Adrenal gland (tissue), 12 donors: ENCODE measurements around the gene TTLL10. TPM values are rescaled to one million over a fixed set of nuclear protein-coding genes. Genes with fewer than 3 reads are reported as not detected.

Experiments
- DNase-seq, 7 donors: peaks; one replicate each; pipeline ENCODE4 v3.0.0-alpha.2; 2019 to 2020
- H3K27ac ChIP-seq, 5 donors: fragments of 200-600 bp; sonication (generic) in 4 of 5; 1 replicate in 3 of 5; 2 replicates in 2 of 5; pipeline versions ENCODE4 v1.5.1 to v1.8.0; 2016 to 2020; ENCODE audit warnings: mild to moderate bottlenecking in 1 of 5
- H3K27me3 ChIP-seq: fragments of 200-600 bp; 2 replicates; pipeline ENCODE4 v1.8.0; 2021
- H3K36me3 ChIP-seq, 2 donors: fragments of 200-600 bp; replicated peaks in 1 of 2; 1 replicate in 1 of 2; 2 replicates in 1 of 2; pipeline versions ENCODE4 v1.5.1 to v1.8.0; 2018 to 2022
- H3K4me1 ChIP-seq, 2 donors: fragments of 200-600 bp; replicated peaks in 1 of 2; 1 replicate in 1 of 2; 2 replicates in 1 of 2; pipeline versions ENCODE4 v1.5.1 to v1.8.0; 2018 to 2021
- H3K4me3 ChIP-seq, 4 donors: fragments of 200-600 bp; sonication (generic) in 3 of 4; one replicate each; pipeline ENCODE4 v1.5.1; 2016 to 2018
- H3K9me3 ChIP-seq, 3 donors: fragments of 200-600 bp; sonication (generic) in 1 of 3; replicated peaks in 1 of 3; 1 replicate in 2 of 3; 2 replicates in 1 of 3; pipeline versions ENCODE4 v1.5.1 to v1.8.0; 2016 to 2021
- POLR2A ChIP-seq, 2 donors: fragments of 450-650 bp; IDR thresholded peaks; one replicate each; pipeline ENCODE4 v1.6.1; 2017; ENCODE audit warnings: antibody characterized with exemption in 2 of 2, mild to moderate bottlenecking in 2 of 2, moderate library complexity in 1 of 2
- WGBS, 4 donors: extraction: QIAGEN DNeasy Blood & Tissue Kit in 2 of 4; methylation state at CpG; one replicate each; pipeline versions ENCODE4 v1.1.5 to v1.1.7; 2013 to 2017; 5-methylcytosine and 5-hydroxymethylcytosine counted together
- intact Hi-C, 2 donors: fragments of 100-400 bp; cut with DNase I; formaldehyde crosslinking; loops; one replicate each; pipeline versions ENCODE4 v1.14.1 to v1.15.0; 2022 to 2023
- polyA plus RNA-seq, 3 donors: library from polyadenylated mRNA; stranded (reverse); fragments of 200-250 nt in 2 of 3; fragments of 350-450 nt in 1 of 3; fragmentation: Illumina TruSeq in 1 of 3; extraction: RNeasy Lipid Tissue Mini Kit (QIAGEN cat#74804) in 1 of 3; gene quantifications; one replicate each; pipeline ENCODE4 v1.2.3, GENCODE V29; 2013 to 2014
- total RNA-seq, 9 donors: library from RNA; depleted of rRNA in 4 of 9; stranded (reverse); fragments of >200 nt in 4 of 9; fragments of 120-200 nt in 1 of 9; fragmentation: NEBNext Ultra II Directional in 1 of 9; extraction: Animal tissue kit (Norgen Biotek cat#: 25700) in 1 of 9; gene quantifications; one replicate each; pipeline versions ENCODE4 v1.1.0 to v1.2.4, GENCODE V29; 2013 to 2023
- TF ChIP-seq, protein P1 (sequence below), 6 experiments: fragments of 450-650 bp in 4 of 6; fragments of 200-600 bp in 2 of 6; sonication (generic) in 1 of 6; IDR thresholded peaks; 1 replicate in 5 of 6; 2 replicates in 1 of 6; pipeline versions ENCODE4 v1.5.1 to v1.8.0; 2016 to 2021; ENCODE audit warnings: antibody characterized with exemption in 6 of 6, mild to moderate bottlenecking in 2 of 6, moderate library complexity in 1 of 6
- donor health status: healthy with polysubstance abuse.
- donor health status: Bipolar disorder and iron deficiency.
- donor health status: DM: yes; HTN: yes; CAD: no.
- donor health status: DM: no; HTN: no; CAD: no.
- donor health status: DM: no; HTN: no; CAD: no.
- donor health status: DM: yes; HTN: yes; CAD: no.

Gene TTLL10
- total and polyA plus RNA-seq, 12 donors: 0.32 to 0.44 TPM; not detected in 10

DNA sequence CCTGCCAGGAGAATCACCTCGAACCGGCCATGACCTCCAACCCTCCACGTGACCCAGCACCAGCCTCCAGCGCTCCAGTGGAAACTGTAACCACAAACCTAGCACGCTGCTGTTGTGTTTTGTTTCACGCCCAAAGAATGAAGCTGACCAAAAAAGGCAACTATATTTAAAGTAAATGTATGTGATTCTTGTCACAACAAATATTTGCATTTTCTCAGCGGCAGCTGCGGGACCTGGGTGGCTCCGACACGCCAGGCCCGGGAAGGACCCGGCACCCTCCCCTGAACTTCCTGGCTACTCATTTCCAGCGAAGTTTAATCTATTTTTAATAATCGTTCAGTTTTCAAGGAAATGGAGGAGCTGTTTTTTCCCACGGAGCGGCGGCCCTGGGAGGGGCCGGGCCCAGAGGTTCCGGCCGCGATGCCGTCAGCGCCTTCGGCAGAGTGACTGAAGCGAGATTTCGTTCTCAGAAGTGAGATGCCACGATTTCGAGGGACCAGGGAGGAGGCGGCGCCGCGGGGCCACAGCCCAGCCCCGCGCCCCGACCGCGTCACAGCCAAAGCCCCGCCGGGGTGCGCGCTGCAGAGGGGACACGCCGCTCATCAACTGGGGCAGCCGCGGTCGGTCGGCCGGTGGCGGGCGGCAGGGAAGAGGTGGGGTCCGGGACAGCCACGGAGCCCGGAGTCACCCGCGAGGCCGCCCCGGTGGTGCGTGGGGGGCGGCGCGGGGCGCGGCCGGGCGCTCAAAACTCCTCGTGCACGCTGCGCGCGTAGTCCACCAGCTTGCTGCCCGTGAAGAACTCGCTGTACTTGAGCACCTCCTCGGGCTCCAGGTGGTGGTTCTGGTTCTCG, 43.3 kb downstream of the TTLL10 start:
- H3K27ac ChIP-seq: no peak overlapping the region
- H3K27me3 ChIP-seq: no peaks in the 10 kb centered on the region
- TF ChIP-seq, protein P1, sequence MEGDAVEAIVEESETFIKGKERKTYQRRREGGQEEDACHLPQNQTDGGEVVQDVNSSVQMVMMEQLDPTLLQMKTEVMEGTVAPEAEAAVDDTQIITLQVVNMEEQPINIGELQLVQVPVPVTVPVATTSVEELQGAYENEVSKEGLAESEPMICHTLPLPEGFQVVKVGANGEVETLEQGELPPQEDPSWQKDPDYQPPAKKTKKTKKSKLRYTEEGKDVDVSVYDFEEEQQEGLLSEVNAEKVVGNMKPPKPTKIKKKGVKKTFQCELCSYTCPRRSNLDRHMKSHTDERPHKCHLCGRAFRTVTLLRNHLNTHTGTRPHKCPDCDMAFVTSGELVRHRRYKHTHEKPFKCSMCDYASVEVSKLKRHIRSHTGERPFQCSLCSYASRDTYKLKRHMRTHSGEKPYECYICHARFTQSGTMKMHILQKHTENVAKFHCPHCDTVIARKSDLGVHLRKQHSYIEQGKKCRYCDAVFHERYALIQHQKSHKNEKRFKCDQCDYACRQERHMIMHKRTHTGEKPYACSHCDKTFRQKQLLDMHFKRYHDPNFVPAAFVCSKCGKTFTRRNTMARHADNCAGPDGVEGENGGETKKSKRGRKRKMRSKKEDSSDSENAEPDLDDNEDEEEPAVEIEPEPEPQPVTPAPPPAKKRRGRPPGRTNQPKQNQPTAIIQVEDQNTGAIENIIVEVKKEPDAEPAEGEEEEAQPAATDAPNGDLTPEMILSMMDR (IDR thresholded peaks at IDR 0.05): no peak
- no peak for TF ChIP-seq POLR2A (IDR thresholded peaks at IDR 0.05)
- H3K36me3 ChIP-seq: peaks cover 0 to 46% of the 10 kb centered on the region in 2 donors
- H3K9me3 ChIP-seq: no peaks in the 10 kb centered on the region
- H3K4me1 ChIP-seq: peaks cover 4 to 8% of the 10 kb centered on the region in 2 donors
- WGBS, 4 donors: 93 to 96% (median 94%) methylated on average over 74 of the region's 74 CpGs
- no peak for DNase-seq
- intact Hi-C loops: no loop called here
- H3K4me3 ChIP-seq: no peak overlapping the region

- Histone ChIP-seq H3K9me3 (no peaks in the 10 kb centered on the region), H3K4me1 (peaks cover 4 to 8% of the 10 kb centered on the region in 2 donors), H3K4me3 (no peak overlapping the region), H3K27ac (no peak overlapping the region), H3K27me3 (no peaks in the 10 kb centered on the region), H3K36me3 (peaks cover 0 to 55% of the 10 kb centered on the region in 2 donors)
- no peak for TF ChIP-seq POLR2A (IDR thresholded peaks at IDR 0.05)
- TF ChIP-seq, protein P1 (IDR thresholded peaks at IDR 0.05): no peak
- WGBS, 4 donors: 92 to 95% (median 93%) methylated on average over 32 to 52 of the region's 52 CpGs
- DNase-seq: no peak
- intact Hi-C loops: no loop called here
Measured at GRCh38 chr1:1217621-1218523, 44.2 kb downstream of the TTLL10 start.

GRCh38 chr1:1218524-1219200, 45.0 kb downstream of the TTLL10 start:
- intact Hi-C loops: no loop called here
- Histone ChIP-seq H3K36me3 (peaks cover 0 to 62% of the 10 kb centered on the region in 2 donors), H3K4me3 (no peak overlapping the region), H3K27me3 (no peaks in the 10 kb centered on the region), H3K4me1 (peaks cover 4 to 8% of the 10 kb centered on the region in 2 donors), H3K27ac (no peak overlapping the region), H3K9me3 (no peaks in the 10 kb centered on the region)
- DNase-seq: no peak
- 94 to 100% (median 95%) methylated on average over 2 to 36 of the region's 36 CpGs for WGBS, 4 donors
- TF ChIP-seq, protein P1 (IDR thresholded peaks at IDR 0.05): no peak
- no peak for TF ChIP-seq POLR2A (IDR thresholded peaks at IDR 0.05)
